ENCODE measurements around the gene PEF1. TPM values are rescaled to one million over a fixed set of nuclear protein-coding genes. Genes with fewer than 3 reads are reported as not detected.
A peak's percentile ranks its signal among the peaks of the same experiment; 100 is the strongest.

Gene PEF1
- total RNA-seq, 1 experiment from 2014 or later, result 40.3 TPM

GRCh38 chr1:31580891-31581603 lies 63.6 kb downstream of the PEF1 start:
- Histone ChIP-seq H3K14ac (ENCODE audit: insufficient read depth, low read length) (no peak overlapping the region), H4K20me1 (ENCODE audit: control insufficient read depth, insufficient read depth, insufficient read length) (no peaks in the 10 kb centered on the region), H3K27ac (ENCODE audit: insufficient read length, low read depth, low read length) (no peak overlapping the region), H2BK12ac (ENCODE audit: insufficient read length, low read depth, low read length) (no peak overlapping the region), H3K23ac (ENCODE audit: insufficient read length, low read depth, low read length) (no peak overlapping the region), H3K18ac (ENCODE audit: insufficient read length, low read depth, low read length) (no peak overlapping the region), H3K4me1 (ENCODE audit: insufficient read depth, low read length) (peaks cover 10% of the 10 kb centered on the region; the same call in 1 of the 2 replicates), H2BK20ac (ENCODE audit: low read depth, low read length, poor library complexity, severe bottlenecking) (no peak overlapping the region), H2AK5ac (ENCODE audit: insufficient read length, low read length) (no peak overlapping the region), H3K4ac (ENCODE audit: low read depth, low read length) (no peak overlapping the region), H3K27me3 (ENCODE audit: insufficient read depth, low read length) (no peaks in the 10 kb centered on the region), H2AFZ (ENCODE audit: low read length) (no peak overlapping the region), H3K9ac (ENCODE audit: extremely low read depth, insufficient read length, low read length) (no peak overlapping the region), H4K91ac (ENCODE audit: insufficient read length, low read depth, low read length) (no peak overlapping the region), H2BK120ac (ENCODE audit: low read depth, low read length, poor library complexity, severe bottlenecking) (no peak overlapping the region), H3K9me3 (ENCODE audit: control insufficient read depth, low read depth, low read length) (no peaks in the 10 kb centered on the region), H3K79me1 (ENCODE audit: insufficient read depth, low read depth, low read length, poor library complexity, severe bottlenecking) (no peaks in the 10 kb centered on the region), H4K8ac (replicated peaks; ENCODE audit: insufficient read length, low read depth, low read length) (no peak overlapping the region), H3K4me2 (ENCODE audit: insufficient read depth, insufficient read length, low read length) (no peak overlapping the region), H2BK15ac (ENCODE audit: low read depth, low read length) (no peak overlapping the region), H3T11ph (ENCODE audit: low read length) (no peak overlapping the region), H3K56ac (ENCODE audit: insufficient read length, low read depth, low read length) (no peak overlapping the region), H4K5ac (ENCODE audit: insufficient read length, low read depth, low read length) (no peak overlapping the region), H3K23me2 (ENCODE audit: insufficient read length, low read depth, low read length, poor library complexity, severe bottlenecking) (no peaks in the 10 kb centered on the region), H2BK5ac (ENCODE audit: insufficient read length, low read length) (no peak overlapping the region), H3K79me2 (ENCODE audit: insufficient read depth, low read length) (no peaks in the 10 kb centered on the region)
- no peaks in the 10 kb centered on the region for H3K36me3 Mint-ChIP-seq (ENCODE audit: insufficient read depth in 1 of 3, low read depth in 3 of 3)
- TF ChIP-seq CTCF (conservative IDR thresholded peaks at IDR 0.05), result no peak
- peaks cover 23 to 30% of the 10 kb centered on the region in 2 experiments for H3K4me1 Mint-ChIP-seq
- H3K4me3 Mint-ChIP-seq, result no peak overlapping the region; a peak in 1 of 5 replicates
- H3K9me3 Mint-ChIP-seq, result no peaks in the 10 kb centered on the region
- H3K27ac Mint-ChIP-seq, result 0 out of 7 replicates have a peak overlapping the region, but pooled peaks of 1 of the 3 experiments have one; percentile 29
- DNase-seq, result no peak
- WGBS (ENCODE audit: extremely low coverage, insufficient read length, low lambda C conversion rate), result no CpG with 5 or more reads among the region's 15 CpGs
- H3K27me3 Mint-ChIP-seq (ENCODE audit: low read depth), result peaks cover 3% of the 10 kb centered on the region
